GM18951 (cell line): ENCODE measurements around the gene CRADD.
"Not testable (repeated sequence)": the region's sequence is repeated elsewhere in the genome, so short reads cannot be mapped to it uniquely, and the experiment has no call there.

Source experiments
- POLR2A ChIP-seq: IDR thresholded peaks from 4 replicates; pipeline ENCODE4 v1.6.1; 2011; ENCODE audit warnings: mild to moderate bottlenecking; ENCODE audit not compliant: insufficient read length, insufficient read depth; ENCODE audit errors: extremely low read depth
- in situ Hi-C: fragments of 300-500 bp; cut with MboI; formaldehyde crosslinking; loops from one replicate; pipeline ENCODE4 v1.12.0; 2022; ENCODE audit warnings: low sequenced_read_pairs, mixed read lengths, inconsistent platforms; ENCODE audit not compliant: unreplicated experiment

Gene CRADD

GRCh38 chr12:93789767-93790166 lies 112.6 kb downstream of the CRADD start:
- in situ Hi-C loops = no loop called here
- no peak for TF ChIP-seq POLR2A

GRCh38 chr12:93790472-93791152 lies 113.4 kb downstream of the CRADD start:
- TF ChIP-seq POLR2A = no peak
- in situ Hi-C loops = no loop called here

- no peak for TF ChIP-seq POLR2A
- in situ Hi-C loops = no loop called here
Measured at GRCh38 chr12:93793007-93793406, 115.8 kb downstream of the CRADD start.

GRCh38 chr12:93793983-93794382 lies 116.8 kb downstream of the CRADD start:
- in situ Hi-C loops = no loop called here
- TF ChIP-seq POLR2A = no peak

- in situ Hi-C loops = no loop called here
- no peak for TF ChIP-seq POLR2A
Measured at GRCh38 chr12:93794738-93795137, 117.6 kb downstream of the CRADD start.

GRCh38 chr12:93795352-93795751 lies 118.2 kb downstream of the CRADD start:
- in situ Hi-C loops = no loop called here
- TF ChIP-seq POLR2A = no peak

GRCh38 chr12:93796729-93797128 lies 119.6 kb downstream of the CRADD start:
- TF ChIP-seq POLR2A = no peak
- in situ Hi-C loops = no loop called here

- in situ Hi-C loops = no loop called here
- TF ChIP-seq POLR2A = no peak
Measured at GRCh38 chr12:93798279-93799151, 121.3 kb downstream of the CRADD start.

GRCh38 chr12:93801666-93802065 lies 124.5 kb downstream of the CRADD start:
- in situ Hi-C loops = not testable (repeated sequence)

- TF ChIP-seq POLR2A = no peak
- in situ Hi-C loops = no loop called here
Measured at GRCh38 chr12:93802293-93802692, 125.1 kb downstream of the CRADD start.

GRCh38 chr12:93802698-93803423 lies 125.7 kb downstream of the CRADD start:
- no peak for TF ChIP-seq POLR2A
- in situ Hi-C loops = no loop called here

GRCh38 chr12:93803424-93803807 lies 126.2 kb downstream of the CRADD start:
- no peak for TF ChIP-seq POLR2A
- in situ Hi-C loops = no loop called here

- in situ Hi-C loops = no loop called here
- TF ChIP-seq POLR2A = no peak
Measured at GRCh38 chr12:93804392-93805179, 127.4 kb downstream of the CRADD start.

GRCh38 chr12:93805736-93806141 lies 128.6 kb downstream of the CRADD start:
- in situ Hi-C loops = no loop called here
- TF ChIP-seq POLR2A = no peak
